CD14-positive monocyte (primary cell): ENCODE measurements around the gene LHFPL3. TPM values are rescaled to one million over a fixed set of nuclear protein-coding genes. Genes with fewer than 3 reads are reported as not detected.

Experiments
- DNase-seq, 3 donors: peaks; one replicate each; pipeline ENCODE4 v3.0.0-alpha.2; 2011 to 2022
- H2AFZ ChIP-seq: 2 replicates; pipeline ENCODE4 v1.6.0; 2012; ENCODE audit warnings: mild to moderate bottlenecking, low read depth, low read length, inconsistent platforms; ENCODE audit not compliant: insufficient read depth, poor library complexity, severe bottlenecking
- H3K27ac ChIP-seq, 2 donors: 1 replicate in 1 of 2; 2 replicates in 1 of 2; pipeline ENCODE4 v1.5.1; 2012 to 2013; ENCODE audit warnings: low read length in 2 of 2, control low read depth in 1 of 2, inconsistent platforms in 1 of 2, low read depth in 1 of 2, mild to moderate bottlenecking in 1 of 2
- H3K27me3 ChIP-seq, 2 donors: one replicate each; pipeline versions ENCODE4 v1.6.0 to v1.6.1; 2011 to 2013; ENCODE audit warnings: low read length in 2 of 2; ENCODE audit not compliant: control insufficient read depth in 2 of 2, insufficient read depth in 2 of 2
- H3K36me3 ChIP-seq, 2 donors: replicated peaks in 1 of 2; 1 replicate in 1 of 2; 2 replicates in 1 of 2; pipeline versions ENCODE4 v1.5.1 to v1.6.1; 2012 to 2013; ENCODE audit warnings: low read length in 2 of 2, control low read depth in 1 of 2, inconsistent platforms in 1 of 2, mild to moderate bottlenecking in 1 of 2; ENCODE audit not compliant: insufficient read depth in 2 of 2, control insufficient read depth in 1 of 2
- H3K4me1 ChIP-seq, 2 donors: 1 replicate in 1 of 2; 2 replicates in 1 of 2; pipeline versions ENCODE4 v1.5.1 to v1.6.1; 2012 to 2013; ENCODE audit warnings: low read length in 2 of 2, control low read depth in 1 of 2, inconsistent platforms in 1 of 2, mild to moderate bottlenecking in 1 of 2, moderate library complexity in 1 of 2; ENCODE audit not compliant: insufficient read depth in 2 of 2, control insufficient read depth in 1 of 2
- H3K4me2 ChIP-seq: replicated peaks from 2 replicates; pipeline ENCODE3; 2012; ENCODE audit warnings: low read length, moderate library complexity, mild to moderate bottlenecking; ENCODE audit not compliant: poor library complexity, severe bottlenecking; ENCODE audit errors: extremely low read depth
- H3K4me3 ChIP-seq, 3 experiments: fragments of 200-600 bp in 1 of 3; sonication (generic) in 1 of 3; replicated peaks in 1 of 3; 1 replicate in 2 of 3; 2 replicates in 1 of 3; pipeline ENCODE4 v1.5.1; 2011 to 2013; ENCODE audit warnings: low read length in 3 of 3, mild to moderate bottlenecking in 3 of 3, control low read depth in 2 of 3, low read depth in 2 of 3, inconsistent platforms in 1 of 3, moderate library complexity in 1 of 3
- H3K79me2 ChIP-seq: 2 replicates; pipeline ENCODE4 v1.6.0; 2012; ENCODE audit warnings: mild to moderate bottlenecking, control low read depth, inconsistent platforms, low read length, moderate library complexity; ENCODE audit not compliant: insufficient read depth
- H3K9ac ChIP-seq: 2 replicates; pipeline ENCODE4 v1.6.0; 2017; ENCODE audit warnings: low read length, mild to moderate bottlenecking; ENCODE audit not compliant: insufficient read depth, poor library complexity, severe bottlenecking
- H3K9me3 ChIP-seq, 2 donors: replicated peaks in 1 of 2; 1 replicate in 1 of 2; 2 replicates in 1 of 2; pipeline versions ENCODE4 v1.5.1 to v1.6.1; 2012 to 2013; ENCODE audit warnings: low read length in 2 of 2, control low read depth in 1 of 2; ENCODE audit not compliant: control insufficient read depth in 1 of 2, insufficient read depth in 1 of 2
- H4K20me1 ChIP-seq: 2 replicates; pipeline ENCODE4 v1.6.0; 2012; ENCODE audit warnings: mild to moderate bottlenecking, low read length, control low read depth, moderate library complexity; ENCODE audit not compliant: insufficient read depth
- H3K27ac Mint-ChIP-seq, 7 donors: one replicate each; pipeline ENCODE4 v1.8.0; 2020; ENCODE audit warnings: mild to moderate bottlenecking in 7 of 7, mixed read lengths in 7 of 7, moderate library complexity in 6 of 7, inconsistent platforms in 2 of 7
- H3K27me3 Mint-ChIP-seq, 3 donors: one replicate each; pipeline ENCODE4 v1.8.0; 2021 to 2022; ENCODE audit warnings: low read depth in 3 of 3, mild to moderate bottlenecking in 3 of 3, mixed read lengths in 3 of 3, moderate library complexity in 3 of 3, inconsistent platforms in 1 of 3
- H3K36me3 Mint-ChIP-seq, 2 donors: one replicate each; pipeline ENCODE4 v1.8.0; 2020; ENCODE audit warnings: mixed read lengths in 2 of 2, inconsistent platforms in 1 of 2, mild to moderate bottlenecking in 1 of 2
- H3K4me1 Mint-ChIP-seq: one replicate; pipeline ENCODE4 v1.8.0; 2020; ENCODE audit warnings: mild to moderate bottlenecking, mixed read lengths
- H3K4me3 Mint-ChIP-seq, 2 donors: one replicate each; pipeline ENCODE4 v1.8.0; 2020; ENCODE audit warnings: mild to moderate bottlenecking in 2 of 2, mixed read lengths in 2 of 2, moderate library complexity in 1 of 2
- H3K9me3 Mint-ChIP-seq, 7 donors: one replicate each; pipeline ENCODE4 v1.8.0; 2020 to 2022; ENCODE audit warnings: mixed read lengths in 7 of 7, mild to moderate bottlenecking in 6 of 7, moderate library complexity in 6 of 7, inconsistent platforms in 2 of 7
- CTCF ChIP-seq: fragments of 200-600 bp; IDR thresholded peaks from one replicate; pipeline ENCODE4 v1.8.0; 2022; ENCODE audit warnings: antibody characterized with exemption, mild to moderate bottlenecking
- WGBS: methylation state at CpG from one replicate; pipeline ENCODE4 v1.1.5; 2013; ENCODE audit warnings: missing lambda C conversion rate; ENCODE audit not compliant: insufficient coverage; 5-methylcytosine and 5-hydroxymethylcytosine counted together
- intact Hi-C, 2 donors: fragments of 100-400 bp; cut with micrococcal nuclease; formaldehyde crosslinking; loops; one replicate each; pipeline versions ENCODE4 v1.15.0 to v1.15.1; 2023
- polyA plus RNA-seq, 3 donors: library from polyadenylated mRNA; depleted of rRNA in 1 of 3; unstranded in 2 of 3; stranded (reverse) in 1 of 3; fragments of 300-500 nt in 2 of 3; fragments of >200 nt in 1 of 3; fragmentation: Illumina TruSeq in 2 of 3; gene quantifications; 1 replicate in 2 of 3; 2 replicates in 1 of 3; pipeline ENCODE4 v1.2.3, GENCODE V29; 2012 to 2021

LHFPL3 gene
- polyA plus RNA-seq, 3 donors: not detected

GRCh38 chr7:104886651-104887050 is 558.2 kb downstream of the LHFPL3 start:
- no peaks in the 10 kb centered on the region for H3K27me3 ChIP-seq
- Mint-ChIP-seq H3K4me1 (peaks cover 10% of the 10 kb centered on the region), H3K27me3 (peaks cover 0 to 6% (median 2%) of the 10 kb centered on the region in 3 donors), H3K36me3 (no peaks in the 10 kb centered on the region), H3K27ac (no peak overlapping the region), H3K9me3 (peaks cover 0 to 3% (median 0%) of the 10 kb centered on the region in 7 donors), H3K4me3 (no peak overlapping the region)
- DNase-seq: no peak
- intact Hi-C loops: no loop called here
- H3K9ac ChIP-seq: no peak overlapping the region
- H3K4me1 ChIP-seq: peaks cover 6 to 12% of the 10 kb centered on the region in 2 donors
- H3K79me2 ChIP-seq: no peaks in the 10 kb centered on the region
- no peaks in the 10 kb centered on the region for H3K9me3 ChIP-seq
- no peak overlapping the region for H3K4me3 ChIP-seq
- H3K36me3 ChIP-seq: no peaks in the 10 kb centered on the region
- H3K27ac ChIP-seq: no peak overlapping the region
- H3K4me2 ChIP-seq: no peak overlapping the region
- H4K20me1 ChIP-seq: no peaks in the 10 kb centered on the region
- no peak for TF ChIP-seq CTCF
- no peak overlapping the region for H2AFZ ChIP-seq
- WGBS: no CpG with 5 or more reads among the region's 4 CpGs

GRCh38 chr7:104890216-104890615 is 561.8 kb downstream of the LHFPL3 start:
- H3K4me3 Mint-ChIP-seq: no peak overlapping the region

More at GRCh38 chr7:104890216-104890615, 561.8 kb downstream of the LHFPL3 start:
- no peak for TF ChIP-seq CTCF
- Histone ChIP-seq H3K27ac (no peak overlapping the region), H2AFZ (no peak overlapping the region), H3K79me2 (no peaks in the 10 kb centered on the region), H3K9me3 (no peaks in the 10 kb centered on the region), H3K4me3 (no peak overlapping the region), H4K20me1 (no peaks in the 10 kb centered on the region), H3K27me3 (no peaks in the 10 kb centered on the region), H3K4me2 (no peak overlapping the region), H3K4me1 (peaks cover 2 to 6% of the 10 kb centered on the region in 2 donors), H3K9ac (no peak overlapping the region), H3K36me3 (no peaks in the 10 kb centered on the region)
- Mint-ChIP-seq H3K4me1 (peaks cover 3% of the 10 kb centered on the region), H3K27me3 (peaks cover 0 to 4% (median 2%) of the 10 kb centered on the region in 3 donors), H3K27ac (no peak overlapping the region), H3K9me3 (peaks cover 0 to 3% (median 0%) of the 10 kb centered on the region in 7 donors), H3K36me3 (no peaks in the 10 kb centered on the region)
- 100% methylated on average over 2 of the region's 5 CpGs for WGBS
- intact Hi-C loops: no loop called here
- DNase-seq: no peak
